Measurements from ENCODE around the gene ULK2.
"Not testable (repeated sequence)": the region's sequence is repeated elsewhere in the genome, so short reads cannot be mapped to it uniquely, and the experiment has no call there.

The ULK2 gene

DNA sequence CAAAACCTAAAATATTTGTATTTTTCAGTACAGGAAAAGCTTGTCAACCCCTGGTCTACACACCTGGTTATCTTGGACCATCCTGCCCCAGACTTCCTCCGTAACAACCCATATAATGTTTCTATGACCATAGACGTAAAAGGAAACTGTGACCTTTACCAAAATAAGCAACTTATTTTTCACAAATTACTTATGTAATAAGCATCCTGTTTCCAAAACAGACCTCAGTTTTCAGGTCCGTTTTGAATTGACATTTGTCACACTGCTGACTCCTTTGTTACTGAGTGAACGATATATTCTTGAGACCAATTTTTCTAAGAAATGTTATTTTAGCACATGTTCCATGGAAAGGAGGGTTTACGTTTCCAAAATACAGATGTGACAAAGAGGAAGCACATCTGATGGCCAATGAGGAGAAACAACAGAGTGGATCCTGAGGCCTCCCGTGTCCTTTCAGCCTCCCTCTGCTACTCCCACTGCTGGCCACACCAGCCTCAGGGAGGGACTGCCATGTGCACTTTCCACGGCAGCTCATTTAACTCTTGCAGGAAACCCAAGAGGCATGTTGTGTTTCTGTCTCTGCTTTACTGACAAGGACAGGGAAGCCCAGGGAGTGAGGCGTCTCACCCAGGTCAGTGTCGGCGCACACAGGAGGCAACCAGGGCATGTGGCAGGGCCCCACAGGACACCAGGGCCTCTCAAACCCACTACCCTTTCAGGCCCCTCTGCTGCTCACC lies 99.5 kb downstream of the ULK2 start:
- H3K4me1 Mint-ChIP-seq, result no peaks in the 10 kb centered on the region
- H3K4me3 Mint-ChIP-seq, result no peak overlapping the region
- no peaks in the 10 kb centered on the region for H3K9me3 Mint-ChIP-seq
- peaks cover 2% of the 10 kb centered on the region for H3K27me3 Mint-ChIP-seq
- DNase-seq (ENCODE audit: low spot score in 2 of 2), result no peak
- no peak overlapping the region for H3K27ac Mint-ChIP-seq
- no peak for ATAC-seq (ENCODE audit: low read depth)
- no peaks in the 10 kb centered on the region for H3K36me3 Mint-ChIP-seq

DNA sequence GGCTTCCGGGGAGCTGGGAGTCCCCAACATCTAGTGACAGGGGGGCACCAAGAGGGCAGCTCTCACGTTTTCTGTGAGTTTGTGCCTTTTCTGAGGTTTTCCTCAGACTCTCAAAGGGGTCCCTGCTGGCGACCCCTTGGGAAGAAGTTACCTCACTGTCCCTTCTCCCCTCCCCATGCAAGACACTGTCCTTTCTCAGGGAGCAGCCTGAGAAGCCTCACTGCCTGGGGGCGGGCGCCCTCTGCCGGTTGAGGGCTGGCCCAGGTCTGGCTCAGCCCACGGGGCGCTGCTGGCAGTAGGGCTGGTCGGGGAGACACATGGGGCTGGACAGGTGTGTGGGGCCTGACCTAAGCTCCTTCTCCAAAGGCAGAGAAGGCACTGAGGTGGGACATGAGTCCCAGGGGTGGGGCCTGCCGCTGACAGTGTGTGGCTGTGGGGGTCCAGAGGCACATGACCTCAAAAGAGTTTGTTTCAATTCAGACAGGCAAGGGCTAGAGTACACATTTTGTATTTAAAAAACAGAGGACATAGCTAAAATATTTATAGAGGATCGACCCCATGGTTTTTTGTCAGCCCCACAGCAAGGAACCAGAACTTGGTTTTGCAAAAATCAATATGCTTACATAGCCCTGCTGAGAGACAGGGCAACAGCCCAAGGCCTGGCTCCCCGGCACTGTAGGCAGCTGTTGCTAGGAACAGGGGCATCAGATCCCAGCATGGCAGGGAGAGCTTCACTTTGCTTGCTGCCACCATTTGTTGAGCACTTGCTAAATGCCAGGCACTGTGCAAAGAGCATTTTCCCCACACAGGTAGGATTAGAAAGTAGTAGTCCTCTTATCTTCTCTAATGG lies 101.1 kb downstream of the ULK2 start:
- ATAC-seq (ENCODE audit: low read depth) (peak; percentile 90), DNase-seq (ENCODE audit: low spot score in 2 of 2) (peak; percentile 78 to 91)
- Mint-ChIP-seq H3K4me1 (peaks cover 4% of the 10 kb centered on the region), H3K9me3 (no peaks in the 10 kb centered on the region), H3K27me3 (peaks cover 2% of the 10 kb centered on the region), H3K36me3 (no peaks in the 10 kb centered on the region), H3K4me3 (no peak overlapping the region), H3K27ac (no peak overlapping the region)

GRCh38 chr17:19766016-19766415 lies 101.7 kb downstream of the ULK2 start:
- Mint-ChIP-seq H3K27me3 (peaks cover 2% of the 10 kb centered on the region), H3K27ac (no peak overlapping the region), H3K36me3 (no peaks in the 10 kb centered on the region), H3K4me1 (peaks cover 4% of the 10 kb centered on the region), H3K4me3 (no peak overlapping the region), H3K9me3 (no peaks in the 10 kb centered on the region)
- ATAC-seq (ENCODE audit: low read depth) (no peak), DNase-seq (ENCODE audit: low spot score in 2 of 2) (no peak)

DNA sequence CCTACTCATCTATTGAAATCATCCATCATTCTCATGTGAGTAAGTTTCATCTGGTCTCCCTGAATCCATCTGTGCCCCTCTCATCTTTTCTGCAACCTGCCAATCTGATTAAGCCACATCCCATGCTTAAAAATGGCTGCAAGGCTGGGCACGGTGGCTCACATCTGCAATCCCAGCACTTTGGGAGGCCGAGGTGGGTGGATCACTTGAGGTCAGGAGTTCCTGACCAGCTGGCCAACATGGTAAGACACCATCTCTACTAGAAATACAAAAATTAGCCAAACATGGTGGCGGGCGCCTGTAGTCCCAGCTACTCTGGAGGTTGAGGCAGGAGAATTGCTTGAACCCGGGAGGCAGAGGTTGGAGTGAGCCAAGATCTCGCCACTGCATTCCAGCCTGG lies 103.7 kb downstream of the ULK2 start:
- not testable (repeated sequence) for H3K9me3 Mint-ChIP-seq; DNase-seq (ENCODE audit: low spot score in 2 of 2); H3K36me3 Mint-ChIP-seq; H3K4me3 Mint-ChIP-seq; H3K27ac Mint-ChIP-seq; H3K27me3 Mint-ChIP-seq; ATAC-seq (ENCODE audit: low read depth)
- H3K4me1 Mint-ChIP-seq, result peaks cover 10% of the 10 kb centered on the region

- DNase-seq (ENCODE audit: low spot score in 2 of 2), result no peak
- Mint-ChIP-seq H3K9me3 (no peaks in the 10 kb centered on the region), H3K27me3 (peaks cover 2% of the 10 kb centered on the region), H3K36me3 (no peaks in the 10 kb centered on the region), H3K4me3 (no peak overlapping the region), H3K27ac (no peak overlapping the region), H3K4me1 (peaks cover 11% of the 10 kb centered on the region)
- no peak for ATAC-seq (ENCODE audit: low read depth)
These were observed 104.3 kb downstream of the ULK2 start for GRCh38 chr17:19763416-19763815.

- no peak overlapping the region for H3K27ac Mint-ChIP-seq
- ATAC-seq (ENCODE audit: low read depth) (peak; percentile 79), DNase-seq (ENCODE audit: low spot score in 2 of 2) (peak; percentile 66 to 74)
- H3K36me3 Mint-ChIP-seq, result no peaks in the 10 kb centered on the region
- no peak overlapping the region for H3K4me3 Mint-ChIP-seq
- H3K9me3 Mint-ChIP-seq, result no peaks in the 10 kb centered on the region
- peaks cover 11% of the 10 kb centered on the region for H3K4me1 Mint-ChIP-seq
- H3K27me3 Mint-ChIP-seq, result peaks cover 2% of the 10 kb centered on the region
These were observed 105.2 kb downstream of the ULK2 start for GRCh38 chr17:19762515-19762961.

GRCh38 chr17:19760746-19761145 lies 107.0 kb downstream of the ULK2 start:
- H3K4me1 Mint-ChIP-seq, result peaks cover 15% of the 10 kb centered on the region
- peak overlapping the region; percentile 1 for H3K27ac Mint-ChIP-seq
- DNase-seq (ENCODE audit: low spot score in 2 of 2) (no peak), ATAC-seq (ENCODE audit: low read depth) (no peak)
- H3K27me3 Mint-ChIP-seq, result peaks cover 2% of the 10 kb centered on the region
- no peaks in the 10 kb centered on the region for H3K9me3 Mint-ChIP-seq
- H3K4me3 Mint-ChIP-seq, result no peak overlapping the region
- no peaks in the 10 kb centered on the region for H3K36me3 Mint-ChIP-seq

- H3K27ac Mint-ChIP-seq, result no peak overlapping the region
- peaks cover 2% of the 10 kb centered on the region for H3K27me3 Mint-ChIP-seq
- no peaks in the 10 kb centered on the region for H3K9me3 Mint-ChIP-seq
- H3K4me1 Mint-ChIP-seq, result peaks cover 24% of the 10 kb centered on the region
- no peaks in the 10 kb centered on the region for H3K36me3 Mint-ChIP-seq
- DNase-seq (ENCODE audit: low spot score in 2 of 2) (no peak), ATAC-seq (ENCODE audit: low read depth) (no peak)
- no peak overlapping the region for H3K4me3 Mint-ChIP-seq
These were observed 107.9 kb downstream of the ULK2 start for GRCh38 chr17:19759568-19760549.

- H3K27me3 Mint-ChIP-seq, result no peaks in the 10 kb centered on the region
- DNase-seq (ENCODE audit: low spot score in 2 of 2) (no peak), ATAC-seq (ENCODE audit: low read depth) (no peak)
- peaks cover 34% of the 10 kb centered on the region for H3K4me1 Mint-ChIP-seq
- no peak overlapping the region for H3K27ac Mint-ChIP-seq
- no peak overlapping the region for H3K4me3 Mint-ChIP-seq
- no peaks in the 10 kb centered on the region for H3K36me3 Mint-ChIP-seq
- H3K9me3 Mint-ChIP-seq, result no peaks in the 10 kb centered on the region
These were observed 110.1 kb downstream of the ULK2 start for GRCh38 chr17:19757536-19758180.

GRCh38 chr17:19756546-19756945 lies 111.2 kb downstream of the ULK2 start:
- ATAC-seq (ENCODE audit: low read depth) (no peak), DNase-seq (ENCODE audit: low spot score in 2 of 2) (no peak)
- Mint-ChIP-seq H3K27ac (peak overlapping the region; percentile 13), H3K27me3 (no peaks in the 10 kb centered on the region), H3K4me1 (peaks cover 37% of the 10 kb centered on the region), H3K9me3 (no peaks in the 10 kb centered on the region), H3K4me3 (no peak overlapping the region), H3K36me3 (no peaks in the 10 kb centered on the region)

DNA sequence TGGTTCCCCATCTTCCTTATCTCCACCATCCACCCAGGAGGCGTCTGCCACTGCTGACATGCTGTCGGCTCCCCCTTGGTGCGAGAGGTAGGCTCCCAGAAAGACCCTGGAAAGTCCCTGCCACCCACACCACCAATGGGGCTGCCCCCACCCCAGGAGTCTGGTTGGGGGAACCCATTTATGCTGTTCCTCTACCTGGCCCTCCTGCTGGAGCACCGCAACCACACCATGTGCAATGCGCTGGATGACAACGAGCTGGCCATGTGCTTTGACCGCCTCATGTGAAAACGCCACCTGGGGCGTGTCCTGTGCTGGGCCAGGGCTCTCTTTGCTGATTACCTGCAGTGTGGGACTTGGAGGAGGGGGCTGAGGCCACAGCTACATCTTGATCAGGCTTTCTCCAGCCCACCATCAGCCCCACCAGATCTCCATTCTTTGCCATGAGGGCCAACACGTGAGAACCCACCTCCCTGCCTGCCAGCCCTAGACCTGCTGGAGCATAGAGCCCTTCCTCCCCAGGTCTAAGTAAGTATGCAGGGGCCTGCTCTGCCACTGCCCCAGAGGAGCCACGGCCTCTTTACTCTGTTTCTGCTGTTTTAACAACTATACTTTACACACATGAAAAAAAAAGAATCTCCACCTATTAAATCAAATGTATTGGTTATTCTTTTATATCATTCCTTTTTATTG lies 111.8 kb downstream of the ULK2 start:
- Mint-ChIP-seq H3K27me3 (no peaks in the 10 kb centered on the region), H3K4me3 (no peak overlapping the region), H3K9me3 (no peaks in the 10 kb centered on the region), H3K4me1 (peaks cover 37% of the 10 kb centered on the region), H3K27ac (peak overlapping the region; percentile 13), H3K36me3 (no peaks in the 10 kb centered on the region)
- DNase-seq (ENCODE audit: low spot score in 2 of 2), result no peak
- peak; percentile 53 for ATAC-seq (ENCODE audit: low read depth)

DNA sequence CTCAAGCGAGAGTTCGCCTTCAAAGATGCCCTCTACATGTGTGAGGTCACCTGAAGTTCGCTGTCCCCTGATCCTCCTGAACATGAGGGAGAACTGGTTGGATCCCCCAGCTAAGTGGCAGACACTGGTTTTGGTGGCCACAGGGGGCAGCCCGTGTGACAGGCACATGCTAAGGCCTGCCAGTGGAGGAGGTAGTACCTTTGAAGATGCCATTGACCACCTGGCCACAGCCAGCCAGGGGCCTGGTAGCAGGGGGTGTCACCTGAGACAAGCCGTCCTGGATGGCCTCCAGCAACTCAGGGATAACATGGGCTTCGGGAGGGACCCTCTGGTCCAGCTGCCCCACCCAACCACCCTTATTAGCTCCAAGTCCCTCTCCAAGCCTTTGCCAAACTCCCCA lies 112.3 kb downstream of the ULK2 start:
- DNase-seq (ENCODE audit: low spot score in 2 of 2), result no peak
- Mint-ChIP-seq H3K27me3 (no peaks in the 10 kb centered on the region), H3K27ac (peak overlapping the region; percentile 40), H3K9me3 (no peaks in the 10 kb centered on the region), H3K4me3 (peak overlapping the region; percentile 72), H3K4me1 (peaks cover 37% of the 10 kb centered on the region), H3K36me3 (no peaks in the 10 kb centered on the region)
- ATAC-seq (ENCODE audit: low read depth), result no peak
